Gastroesophageal sphincter (tissue), 3 donors: ENCODE data around the gene CLDN11.

Experiments used
- POLR2AphosphoS5 ChIP-seq: sonication (generic); formaldehyde crosslinking; IDR thresholded peaks from one replicate; pipeline ENCODE4 v1.6.1; 2017; ENCODE audit warnings: antibody characterized with exemption
- TF ChIP-seq, protein P1 (sequence below), 4 experiments: fragments of 200-600 bp in 2 of 4; fragments of 450-650 bp in 2 of 4; sonication (generic) in 1 of 4; IDR thresholded peaks; one replicate each; pipeline ENCODE4 v1.5.1; 2017 to 2019; ENCODE audit warnings: antibody characterized with exemption in 4 of 4, mild to moderate bottlenecking in 2 of 4, moderate library complexity in 2 of 4

DNA sequence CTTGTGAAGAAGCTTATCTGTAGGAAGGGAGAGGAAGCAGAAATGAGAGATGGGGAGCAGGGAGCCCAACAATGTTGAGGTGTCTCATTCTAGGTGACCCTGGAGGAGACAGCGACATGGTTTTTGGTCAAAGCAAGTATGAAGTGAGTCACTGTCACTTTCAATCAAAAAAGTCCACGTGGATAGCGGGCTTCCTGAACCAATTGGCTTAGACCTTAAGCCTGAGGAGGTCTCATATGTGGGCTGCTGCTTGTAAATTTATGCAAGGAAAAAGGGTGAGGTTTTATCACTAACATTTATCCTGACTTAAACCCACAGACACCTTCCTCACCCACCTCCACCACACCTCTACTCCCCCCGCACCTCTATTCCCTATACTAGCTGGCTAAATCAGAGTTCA, 22.7 kb downstream of the CLDN11 start:
- TF ChIP-seq, protein P1, sequence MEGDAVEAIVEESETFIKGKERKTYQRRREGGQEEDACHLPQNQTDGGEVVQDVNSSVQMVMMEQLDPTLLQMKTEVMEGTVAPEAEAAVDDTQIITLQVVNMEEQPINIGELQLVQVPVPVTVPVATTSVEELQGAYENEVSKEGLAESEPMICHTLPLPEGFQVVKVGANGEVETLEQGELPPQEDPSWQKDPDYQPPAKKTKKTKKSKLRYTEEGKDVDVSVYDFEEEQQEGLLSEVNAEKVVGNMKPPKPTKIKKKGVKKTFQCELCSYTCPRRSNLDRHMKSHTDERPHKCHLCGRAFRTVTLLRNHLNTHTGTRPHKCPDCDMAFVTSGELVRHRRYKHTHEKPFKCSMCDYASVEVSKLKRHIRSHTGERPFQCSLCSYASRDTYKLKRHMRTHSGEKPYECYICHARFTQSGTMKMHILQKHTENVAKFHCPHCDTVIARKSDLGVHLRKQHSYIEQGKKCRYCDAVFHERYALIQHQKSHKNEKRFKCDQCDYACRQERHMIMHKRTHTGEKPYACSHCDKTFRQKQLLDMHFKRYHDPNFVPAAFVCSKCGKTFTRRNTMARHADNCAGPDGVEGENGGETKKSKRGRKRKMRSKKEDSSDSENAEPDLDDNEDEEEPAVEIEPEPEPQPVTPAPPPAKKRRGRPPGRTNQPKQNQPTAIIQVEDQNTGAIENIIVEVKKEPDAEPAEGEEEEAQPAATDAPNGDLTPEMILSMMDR (IDR thresholded peaks at IDR 0.05), result no peak
- TF ChIP-seq POLR2AphosphoS5, result no peak
